GM18951 (cell line): ENCODE data around the gene BTN2A1.

ENCODE experiments used
- POLR2A ChIP-seq: IDR thresholded peaks from 4 replicates; pipeline ENCODE4 v1.6.1; 2011; ENCODE audit warnings: mild to moderate bottlenecking; ENCODE audit not compliant: insufficient read length, insufficient read depth; ENCODE audit errors: extremely low read depth
- in situ Hi-C: fragments of 300-500 bp; cut with MboI; formaldehyde crosslinking; loops from one replicate; pipeline ENCODE4 v1.12.0; 2022; ENCODE audit warnings: low sequenced_read_pairs, mixed read lengths, inconsistent platforms; ENCODE audit not compliant: unreplicated experiment

BTN2A1 gene

DNA sequence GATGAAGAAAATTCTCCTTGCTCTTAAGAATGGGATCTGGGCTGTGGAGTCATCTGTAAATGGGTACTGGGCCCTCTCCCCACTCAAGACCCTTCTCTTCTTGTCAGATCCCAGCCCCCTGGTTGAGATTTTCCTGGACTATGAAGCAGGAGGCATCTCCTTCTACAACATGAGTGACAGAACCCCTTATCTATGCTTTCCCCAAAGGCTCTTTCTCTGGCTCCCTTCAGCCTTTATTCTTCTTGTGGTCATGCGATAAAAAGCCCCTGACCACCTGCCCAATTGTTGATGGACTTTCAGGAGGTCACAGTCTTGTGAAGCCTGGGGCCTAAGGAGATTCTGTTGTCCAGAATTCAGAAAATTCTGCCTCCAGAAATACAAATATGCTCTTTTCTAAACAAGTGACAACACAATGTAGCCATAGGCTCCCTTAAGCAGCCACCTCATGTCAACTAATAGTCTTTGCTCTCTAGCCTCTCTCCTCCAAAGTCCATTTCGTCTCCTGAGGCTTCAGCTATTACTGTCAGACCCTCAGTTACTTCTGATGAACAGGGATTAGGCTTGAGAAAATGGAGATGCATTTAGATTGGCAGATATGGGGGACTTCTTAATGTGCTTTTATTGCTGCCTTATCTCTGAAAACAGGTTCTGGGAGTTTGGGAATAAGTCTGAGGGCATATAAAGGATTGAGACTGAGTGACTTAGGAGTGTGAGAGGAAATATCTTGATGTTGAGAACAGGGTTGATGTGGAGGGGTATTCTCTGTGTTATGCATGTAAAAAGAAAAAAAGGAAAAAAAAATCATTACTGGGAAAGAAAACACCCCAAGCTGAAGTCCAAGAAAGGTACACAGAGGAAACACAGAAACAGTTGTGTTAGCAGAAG is 20.6 kb downstream of the BTN2A1 start:
- in situ Hi-C loops: no loop called here
- TF ChIP-seq POLR2A: no peak

DNA sequence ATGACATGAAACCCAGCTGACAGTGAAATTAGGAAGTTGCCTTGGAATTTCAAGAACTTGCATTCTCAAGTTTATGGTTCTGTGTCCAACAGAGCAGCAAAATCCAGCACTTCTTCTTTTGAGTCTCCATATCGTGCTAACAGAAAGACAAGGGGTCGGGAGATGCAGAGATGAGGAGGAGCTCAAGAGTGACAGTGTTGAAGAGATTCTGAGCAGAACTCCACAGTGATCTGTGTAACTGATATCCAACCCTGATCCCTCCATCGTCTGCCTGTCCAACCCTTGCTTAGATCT is 21.2 kb downstream of the BTN2A1 start:
- TF ChIP-seq POLR2A: no peak
- in situ Hi-C loops: no loop called here

DNA sequence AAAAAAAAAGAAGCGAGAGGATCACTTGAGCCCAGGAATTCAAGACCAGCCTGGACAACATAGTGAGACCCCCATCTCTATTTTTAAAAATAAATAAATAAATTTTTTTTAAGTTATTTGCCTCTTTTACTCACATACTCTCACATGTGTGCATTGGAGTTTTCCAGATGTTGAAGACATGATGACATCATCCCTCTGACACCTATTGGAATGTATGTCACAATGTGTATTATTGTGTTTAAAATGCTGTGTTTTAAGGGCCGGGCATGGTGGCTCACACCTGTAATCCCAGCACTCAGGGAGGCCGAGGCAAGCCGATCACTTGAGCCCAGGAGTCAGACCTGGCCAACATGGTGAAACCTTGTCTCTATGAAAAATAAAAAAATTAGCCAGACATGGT is 24.6 kb downstream of the BTN2A1 start:
- no peak for TF ChIP-seq POLR2A
- in situ Hi-C loops: no loop called here

DNA sequence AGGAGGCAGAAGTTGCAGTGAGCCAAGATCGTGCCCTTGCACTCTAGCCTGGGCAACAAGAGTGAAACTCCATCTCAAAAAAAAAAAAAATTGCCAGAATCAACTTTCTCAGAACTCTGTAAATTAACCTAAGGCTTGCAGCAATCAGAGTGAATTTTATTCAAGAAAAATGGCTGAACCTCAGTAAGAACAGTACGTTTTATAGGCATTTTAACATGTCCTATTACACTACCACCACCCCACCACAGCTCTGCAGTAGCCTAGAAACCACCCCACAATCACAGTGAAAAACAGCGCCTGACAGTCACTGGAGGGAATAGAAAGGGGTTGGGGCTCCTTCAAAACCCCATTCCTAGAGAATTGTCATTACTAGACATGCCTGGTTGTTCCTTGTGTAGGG is 26.0 kb downstream of the BTN2A1 start:
- in situ Hi-C loops: no loop called here
- TF ChIP-seq POLR2A: no peak

DNA sequence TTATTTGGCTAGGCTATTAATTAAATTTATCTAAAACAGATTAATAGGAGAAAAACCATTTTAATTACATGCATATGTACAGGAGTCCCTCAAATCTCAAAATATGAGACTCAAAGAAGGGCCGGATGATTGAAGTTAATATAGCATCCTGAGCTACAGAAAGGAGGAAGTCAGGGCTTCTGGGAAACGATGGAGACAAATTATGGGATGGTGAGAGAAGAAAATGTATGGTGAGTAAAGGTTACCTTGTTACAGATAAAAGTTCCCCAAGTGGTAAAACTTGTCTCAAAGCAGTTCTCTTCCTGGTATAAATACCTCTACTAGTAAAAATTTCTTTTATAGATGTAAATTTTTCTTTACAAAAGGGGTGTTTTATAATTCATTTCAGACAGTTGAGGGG is 26.4 kb downstream of the BTN2A1 start:
- in situ Hi-C loops: no loop called here
- no peak for TF ChIP-seq POLR2A

DNA sequence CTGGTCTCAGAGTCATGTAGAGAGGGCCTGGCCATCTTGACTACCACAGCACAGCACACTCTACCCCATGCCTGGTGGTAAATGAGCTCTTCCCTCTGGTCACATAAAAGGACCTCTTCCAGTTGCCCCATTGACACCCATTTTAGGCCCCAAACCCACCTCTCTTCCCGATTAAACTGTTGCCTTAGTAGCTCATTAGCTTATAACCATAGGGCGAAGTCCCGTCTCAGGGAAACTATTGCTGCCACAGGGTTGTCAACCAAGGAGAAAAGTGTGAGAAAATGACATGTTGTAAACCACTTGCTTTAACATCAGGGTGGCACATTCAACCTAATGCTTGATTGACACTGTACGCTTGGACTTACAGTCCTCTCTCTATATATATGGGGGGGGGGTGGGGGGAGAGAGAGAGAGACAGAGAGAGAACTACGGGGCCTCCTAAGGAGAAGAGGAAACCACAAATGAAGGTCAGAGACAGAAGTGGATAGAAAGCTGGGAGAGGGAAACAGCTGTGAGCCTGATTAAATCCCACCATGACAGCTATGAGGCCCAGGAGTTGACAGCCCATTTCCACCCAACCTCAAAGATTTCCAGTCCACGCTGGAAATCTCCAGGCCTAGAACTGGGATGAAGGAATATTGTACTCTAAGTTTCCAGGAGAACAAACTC is 27.5 kb downstream of the BTN2A1 start:
- in situ Hi-C loops: no loop called here
- TF ChIP-seq POLR2A: no peak

DNA sequence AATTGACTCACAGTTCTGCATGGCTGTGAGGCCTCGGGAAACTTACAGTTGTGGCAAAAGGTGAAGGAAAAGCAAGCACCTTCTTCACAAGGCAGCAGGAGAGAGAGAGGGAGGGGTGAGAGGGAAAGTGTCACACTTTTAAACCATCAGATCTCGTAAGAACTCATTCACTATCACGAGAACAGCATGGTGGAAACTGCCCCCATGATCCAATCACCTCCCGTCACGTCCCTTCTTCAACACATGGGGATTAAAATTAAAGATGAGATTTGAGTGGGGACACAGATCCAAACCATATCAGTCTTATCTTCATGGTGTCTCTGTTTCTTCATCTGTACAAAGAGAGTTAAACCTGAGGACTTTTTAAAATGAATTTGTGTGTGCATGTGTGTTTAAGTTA is 28.6 kb downstream of the BTN2A1 start:
- in situ Hi-C loops: no loop called here
- no peak for TF ChIP-seq POLR2A

DNA sequence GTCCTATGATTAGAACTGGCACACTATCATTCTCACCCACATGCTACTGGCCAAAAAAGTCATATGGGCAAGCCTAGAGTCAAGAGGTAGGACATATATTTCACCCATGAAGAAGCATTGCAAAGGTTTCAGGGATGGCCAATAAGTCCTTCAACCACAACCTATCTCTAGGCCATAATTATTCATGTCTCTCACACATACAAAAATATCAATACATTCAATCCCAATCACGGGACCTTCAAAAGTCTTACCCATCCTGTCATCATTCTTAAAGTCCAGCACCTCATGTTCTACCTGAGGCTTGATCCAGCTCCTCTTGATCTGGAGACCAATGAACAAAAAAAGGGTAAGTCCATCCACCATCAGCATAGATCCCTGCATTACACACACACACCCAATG is 29.7 kb downstream of the BTN2A1 start:
- TF ChIP-seq POLR2A: no peak
- in situ Hi-C loops: no loop called here

DNA sequence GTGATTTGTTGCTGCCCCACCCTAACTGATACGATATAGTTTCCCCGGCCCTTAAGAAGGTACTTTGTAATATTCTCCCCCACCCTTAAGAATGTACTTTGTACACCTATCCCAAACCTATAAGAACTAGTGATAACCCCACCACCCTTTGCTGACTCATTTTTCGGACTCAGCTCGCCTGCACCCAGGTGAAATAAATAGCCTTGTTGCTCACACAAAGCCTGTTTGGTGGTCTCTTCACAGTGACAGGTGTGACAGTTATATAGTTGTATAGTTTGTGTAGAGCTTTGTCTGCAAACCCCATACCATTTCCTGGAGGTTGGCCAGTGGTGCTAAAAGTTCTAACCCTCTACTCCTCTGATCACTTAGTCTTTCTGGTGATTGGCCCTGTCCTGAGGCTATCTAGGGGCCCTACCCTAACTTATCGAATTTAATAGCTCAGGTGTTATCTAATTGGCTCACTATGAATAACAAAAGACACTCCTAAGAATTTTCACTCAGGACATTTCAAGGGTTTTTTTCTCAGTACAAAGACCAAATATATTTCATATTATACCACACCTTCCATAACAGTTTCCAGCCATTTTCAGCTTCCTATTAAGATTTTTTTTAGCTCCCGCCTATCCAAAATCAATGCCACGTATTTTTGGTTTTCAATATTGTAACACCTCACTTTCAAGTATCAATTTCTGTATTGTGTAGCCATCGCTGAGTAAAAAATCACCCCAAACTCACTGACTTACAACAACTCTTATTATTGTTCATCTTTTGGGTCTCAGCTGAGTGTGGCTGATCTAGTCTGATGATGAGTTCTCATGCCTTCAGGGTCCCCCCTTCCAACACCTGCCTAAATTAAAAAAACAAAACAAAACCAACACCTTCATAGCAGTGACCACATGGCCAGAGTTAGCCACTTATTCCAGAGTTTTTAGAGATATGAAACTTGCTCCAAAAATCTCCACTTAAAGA is 32.5 kb downstream of the BTN2A1 start:
- in situ Hi-C loops: no loop called here
- TF ChIP-seq POLR2A: no peak

DNA sequence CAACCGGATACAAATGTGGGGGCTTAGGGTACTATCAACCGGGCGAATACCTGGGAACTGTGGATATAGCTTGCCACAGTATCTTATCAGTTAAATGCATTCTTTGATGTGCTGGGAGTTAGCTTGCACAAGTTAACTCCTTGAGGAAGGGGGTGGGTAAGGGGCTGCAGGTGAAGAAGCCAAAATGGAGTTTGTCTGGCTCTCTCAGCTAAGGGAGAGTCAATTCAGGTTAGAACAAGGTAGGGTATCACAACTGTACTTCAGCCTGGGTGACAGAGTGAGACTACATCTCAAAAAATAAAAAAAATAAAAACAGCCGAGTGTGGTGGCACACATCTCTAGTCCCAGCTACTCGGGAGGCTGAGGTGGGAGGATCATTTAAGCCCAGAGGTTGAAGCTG is 33.8 kb downstream of the BTN2A1 start:
- in situ Hi-C loops: no loop called here
- TF ChIP-seq POLR2A: no peak

DNA sequence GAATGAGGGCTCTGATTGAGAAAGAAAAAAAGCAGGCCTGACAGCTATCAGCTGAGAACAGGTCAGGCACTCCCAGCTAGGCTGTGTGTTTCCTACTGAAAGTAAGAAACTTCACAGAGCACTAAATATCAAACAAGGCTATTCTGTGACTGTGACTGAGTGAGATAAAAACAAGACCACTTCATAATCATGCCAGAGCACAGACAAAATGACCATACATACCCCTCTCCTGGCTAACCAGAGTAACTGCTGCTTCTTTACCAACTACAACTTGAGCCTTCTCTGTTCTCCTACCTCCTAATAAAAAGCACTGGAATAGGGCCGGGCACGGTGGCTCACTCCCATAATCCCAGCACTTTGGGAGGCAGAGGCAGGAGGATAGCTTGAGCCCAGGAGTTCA is 35.5 kb downstream of the BTN2A1 start:
- in situ Hi-C loops: no loop called here
- no peak for TF ChIP-seq POLR2A

DNA sequence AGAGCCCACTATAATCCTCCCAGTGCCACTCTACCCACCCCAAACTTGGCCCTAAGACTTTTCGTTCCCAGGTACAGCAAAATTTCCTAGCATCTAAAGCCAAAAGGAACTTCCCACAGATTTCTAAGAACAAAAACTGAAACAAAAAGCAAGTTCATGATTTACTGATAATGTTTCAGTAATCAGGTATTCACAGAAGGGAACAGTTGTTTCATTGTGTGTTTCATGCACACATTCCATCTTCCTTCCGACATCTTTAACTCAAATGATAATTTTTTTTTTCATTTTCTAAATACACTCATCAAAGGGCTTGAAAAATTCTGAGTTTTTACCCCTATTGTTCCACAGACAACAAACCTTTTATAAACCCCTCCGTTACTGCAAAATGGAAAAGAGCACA is 36.4 kb downstream of the BTN2A1 start:
- in situ Hi-C loops: no loop called here
- TF ChIP-seq POLR2A: no peak

DNA sequence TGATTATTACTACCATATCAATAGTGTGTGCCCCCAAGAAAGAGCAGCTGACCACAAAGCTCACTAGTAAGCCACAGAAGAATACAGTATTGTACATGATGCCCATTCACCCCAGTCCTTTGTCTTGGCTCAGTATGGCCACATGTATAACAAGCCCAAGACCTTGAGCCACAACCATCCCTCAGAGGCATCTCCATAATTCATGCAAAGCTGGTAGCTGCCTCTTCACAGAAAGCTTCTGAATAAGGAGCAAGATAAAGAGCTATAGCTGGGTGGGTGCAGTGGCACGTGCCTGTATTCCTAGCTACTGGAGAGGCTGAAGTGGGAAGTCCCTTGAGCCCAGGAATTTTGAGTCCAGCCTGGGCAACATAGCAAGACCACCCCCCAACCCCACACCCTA is 37.5 kb downstream of the BTN2A1 start:
- TF ChIP-seq POLR2A: no peak
- in situ Hi-C loops: no loop called here
